Type B pancreatic cell (in vitro differentiated cells): Measurements from ENCODE around the gene FRMD5. TPM values are rescaled to one million over a fixed set of nuclear protein-coding genes. Genes with fewer than 3 reads are reported as not detected.

Experiments
- DNase-seq: peaks from one replicate; pipeline ENCODE4 v3.0.0; 2021; ENCODE audit warnings: mixed read lengths; ENCODE audit not compliant: unreplicated experiment; ENCODE audit errors: extremely low spot score
- H3K27ac Mint-ChIP-seq: 2 replicates; pipeline ENCODE4 v1.8.0; 2021; ENCODE audit warnings: mild to moderate bottlenecking, mixed read lengths
- H3K27me3 Mint-ChIP-seq: 2 replicates; pipeline ENCODE4 v1.8.0; 2021; ENCODE audit warnings: mixed read lengths
- H3K36me3 Mint-ChIP-seq: 2 replicates; pipeline ENCODE4 v1.8.0; 2021; ENCODE audit warnings: mixed read lengths
- H3K4me1 Mint-ChIP-seq: one replicate; pipeline ENCODE4 v1.8.0; 2021; ENCODE audit warnings: mixed read lengths; ENCODE audit not compliant: unreplicated experiment
- H3K4me3 Mint-ChIP-seq: 2 replicates; pipeline ENCODE4 v1.8.0; 2021; ENCODE audit warnings: mild to moderate bottlenecking, mixed read lengths
- H3K9me3 Mint-ChIP-seq: 2 replicates; pipeline ENCODE4 v1.8.0; 2021; ENCODE audit warnings: mixed read lengths
- total RNA-seq: library from RNA; stranded (reverse); gene quantifications from 2 replicates; pipeline ENCODE4 v1.2.1, GENCODE V29; 2021; ENCODE audit warnings: low replicate concordance
- TF ChIP-seq, protein P1 (sequence below): fragments of 200-600 bp; sonication (generic); conservative IDR thresholded peaks from 2 replicates; pipeline ENCODE4 v1.5.0; 2021; ENCODE audit warnings: antibody characterized with exemption, mild to moderate bottlenecking

FRMD5 gene
- total RNA-seq, 1 donor from 2014 or later: 3.8 TPM

GRCh38 chr15:43943511-43943910 lies 251.6 kb downstream of the FRMD5 start:
- Mint-ChIP-seq H3K4me1 (no peaks in the 10 kb centered on the region), H3K36me3 (no peaks in the 10 kb centered on the region), H3K27ac (no peak overlapping the region), H3K9me3 (no peaks in the 10 kb centered on the region), H3K27me3 (peaks cover 3% of the 10 kb centered on the region), H3K4me3 (no peak overlapping the region)
- DNase-seq: no peak
- TF ChIP-seq, protein P1, sequence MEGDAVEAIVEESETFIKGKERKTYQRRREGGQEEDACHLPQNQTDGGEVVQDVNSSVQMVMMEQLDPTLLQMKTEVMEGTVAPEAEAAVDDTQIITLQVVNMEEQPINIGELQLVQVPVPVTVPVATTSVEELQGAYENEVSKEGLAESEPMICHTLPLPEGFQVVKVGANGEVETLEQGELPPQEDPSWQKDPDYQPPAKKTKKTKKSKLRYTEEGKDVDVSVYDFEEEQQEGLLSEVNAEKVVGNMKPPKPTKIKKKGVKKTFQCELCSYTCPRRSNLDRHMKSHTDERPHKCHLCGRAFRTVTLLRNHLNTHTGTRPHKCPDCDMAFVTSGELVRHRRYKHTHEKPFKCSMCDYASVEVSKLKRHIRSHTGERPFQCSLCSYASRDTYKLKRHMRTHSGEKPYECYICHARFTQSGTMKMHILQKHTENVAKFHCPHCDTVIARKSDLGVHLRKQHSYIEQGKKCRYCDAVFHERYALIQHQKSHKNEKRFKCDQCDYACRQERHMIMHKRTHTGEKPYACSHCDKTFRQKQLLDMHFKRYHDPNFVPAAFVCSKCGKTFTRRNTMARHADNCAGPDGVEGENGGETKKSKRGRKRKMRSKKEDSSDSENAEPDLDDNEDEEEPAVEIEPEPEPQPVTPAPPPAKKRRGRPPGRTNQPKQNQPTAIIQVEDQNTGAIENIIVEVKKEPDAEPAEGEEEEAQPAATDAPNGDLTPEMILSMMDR: no peak

DNA sequence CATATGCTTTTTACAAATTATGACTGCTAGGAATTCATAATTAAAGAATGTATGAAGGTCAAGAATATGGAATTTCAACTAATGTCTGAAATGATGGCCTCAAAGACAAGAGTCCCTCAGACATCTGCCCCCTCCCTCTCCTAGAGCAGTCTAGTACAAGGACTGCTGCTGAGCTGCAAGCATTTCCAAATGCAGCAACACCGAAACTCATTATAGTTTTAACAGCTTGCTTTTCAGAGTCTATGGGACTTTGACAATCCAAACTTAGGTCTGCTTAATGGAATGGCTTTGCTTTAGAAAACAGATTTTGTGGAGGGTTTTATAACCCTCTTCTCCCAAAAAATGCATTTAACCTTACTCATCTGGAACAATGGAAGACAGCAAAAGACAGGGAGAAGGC lies 252.9 kb downstream of the FRMD5 start:
- Mint-ChIP-seq H3K4me1 (no peaks in the 10 kb centered on the region), H3K27me3 (peaks cover 3% of the 10 kb centered on the region), H3K36me3 (no peaks in the 10 kb centered on the region), H3K4me3 (no peak overlapping the region), H3K27ac (no peak overlapping the region), H3K9me3 (no peaks in the 10 kb centered on the region)
- TF ChIP-seq, protein P1: no peak
- DNase-seq: no peak

DNA sequence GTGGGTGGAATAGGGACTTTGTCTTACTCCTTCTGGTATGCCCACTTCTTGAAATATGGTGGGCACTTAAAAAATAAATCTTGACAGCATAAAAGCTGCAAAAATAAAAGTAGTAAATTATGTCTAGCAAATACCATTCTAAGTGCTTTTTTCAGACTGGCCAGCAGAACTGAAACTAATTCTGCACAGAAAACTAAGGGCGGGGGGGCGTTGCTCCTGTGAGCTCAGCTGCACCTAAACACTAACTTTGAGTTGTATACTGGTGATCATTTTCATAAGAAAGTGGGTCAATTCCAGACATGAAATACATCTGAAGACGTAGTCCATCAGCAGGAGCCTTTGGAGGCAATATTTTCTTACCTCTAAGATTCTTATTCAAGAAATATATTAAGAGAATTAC lies 253.5 kb downstream of the FRMD5 start:
- Mint-ChIP-seq H3K36me3 (no peaks in the 10 kb centered on the region), H3K27ac (no peak overlapping the region), H3K9me3 (no peaks in the 10 kb centered on the region), H3K4me3 (no peak overlapping the region), H3K27me3 (peaks cover 3% of the 10 kb centered on the region), H3K4me1 (no peaks in the 10 kb centered on the region)
- no peak for DNase-seq
- TF ChIP-seq, protein P1: no peak

- TF ChIP-seq, protein P1: no peak
- DNase-seq: no peak
- H3K36me3 Mint-ChIP-seq: no peaks in the 10 kb centered on the region
These were observed 254.0 kb downstream of the FRMD5 start for GRCh38 chr15:43941071-43941470.

GRCh38 chr15:43939070-43939469 lies 256.0 kb downstream of the FRMD5 start:
- Mint-ChIP-seq H3K9me3 (no peaks in the 10 kb centered on the region), H3K4me3 (no peak overlapping the region), H3K27ac (no peak overlapping the region), H3K36me3 (no peaks in the 10 kb centered on the region), H3K4me1 (no peaks in the 10 kb centered on the region), H3K27me3 (no peaks in the 10 kb centered on the region)
- TF ChIP-seq, protein P1: peak; percentile 62
- DNase-seq: no peak

More at GRCh38 chr15:43941071-43941470, 254.0 kb downstream of the FRMD5 start:
- no peak overlapping the region for H3K4me3 Mint-ChIP-seq
- H3K27ac Mint-ChIP-seq: no peak overlapping the region
- H3K27me3 Mint-ChIP-seq: peaks cover 2% of the 10 kb centered on the region
- no peaks in the 10 kb centered on the region for H3K9me3 Mint-ChIP-seq
- no peaks in the 10 kb centered on the region for H3K4me1 Mint-ChIP-seq

GRCh38 chr15:43934480-43934879 lies 260.6 kb downstream of the FRMD5 start:
- Mint-ChIP-seq H3K27me3 (no peaks in the 10 kb centered on the region), H3K9me3 (no peaks in the 10 kb centered on the region), H3K27ac (no peak overlapping the region), H3K36me3 (no peaks in the 10 kb centered on the region), H3K4me3 (no peak overlapping the region), H3K4me1 (peaks cover 16% of the 10 kb centered on the region)
- no peak for DNase-seq
- TF ChIP-seq, protein P1: no peak
